Muscle layer of colon (tissue), 2 donors: Measurements from ENCODE around the gene FAM222A.

Experiments used
- H3K27ac ChIP-seq: one replicate; pipeline ENCODE4 v1.7.0; 2013; ENCODE audit warnings: low read depth, mild to moderate bottlenecking, low read length, moderate library complexity
- H3K27me3 ChIP-seq, 2 donors: one replicate each; pipeline ENCODE4 v1.7.0; 2013; ENCODE audit warnings: low read length in 2 of 2, mild to moderate bottlenecking in 2 of 2; ENCODE audit not compliant: insufficient read depth in 2 of 2, control insufficient read depth in 1 of 2
- H3K36me3 ChIP-seq: one replicate; pipeline ENCODE4 v1.7.0; 2013; ENCODE audit warnings: mild to moderate bottlenecking, low read length; ENCODE audit not compliant: insufficient read depth
- H3K4me1 ChIP-seq: one replicate; pipeline ENCODE4 v1.7.0; 2013; ENCODE audit warnings: mild to moderate bottlenecking, low read length; ENCODE audit not compliant: insufficient read depth
- H3K4me3 ChIP-seq, 2 donors: one replicate each; pipeline ENCODE4 v1.7.0; 2013; ENCODE audit warnings: low read length in 2 of 2, low read depth in 1 of 2, mild to moderate bottlenecking in 1 of 2, moderate library complexity in 1 of 2
- H3K9ac ChIP-seq: one replicate; pipeline ENCODE4 v1.7.0; 2013; ENCODE audit warnings: low read length
- H3K9me3 ChIP-seq: one replicate; pipeline ENCODE4 v1.7.0; 2013; ENCODE audit warnings: mild to moderate bottlenecking, low read length
- donor health status: abdominal sarcoma.
- donor health status: Adenocarcinoma of cecum.

FAM222A gene

DNA sequence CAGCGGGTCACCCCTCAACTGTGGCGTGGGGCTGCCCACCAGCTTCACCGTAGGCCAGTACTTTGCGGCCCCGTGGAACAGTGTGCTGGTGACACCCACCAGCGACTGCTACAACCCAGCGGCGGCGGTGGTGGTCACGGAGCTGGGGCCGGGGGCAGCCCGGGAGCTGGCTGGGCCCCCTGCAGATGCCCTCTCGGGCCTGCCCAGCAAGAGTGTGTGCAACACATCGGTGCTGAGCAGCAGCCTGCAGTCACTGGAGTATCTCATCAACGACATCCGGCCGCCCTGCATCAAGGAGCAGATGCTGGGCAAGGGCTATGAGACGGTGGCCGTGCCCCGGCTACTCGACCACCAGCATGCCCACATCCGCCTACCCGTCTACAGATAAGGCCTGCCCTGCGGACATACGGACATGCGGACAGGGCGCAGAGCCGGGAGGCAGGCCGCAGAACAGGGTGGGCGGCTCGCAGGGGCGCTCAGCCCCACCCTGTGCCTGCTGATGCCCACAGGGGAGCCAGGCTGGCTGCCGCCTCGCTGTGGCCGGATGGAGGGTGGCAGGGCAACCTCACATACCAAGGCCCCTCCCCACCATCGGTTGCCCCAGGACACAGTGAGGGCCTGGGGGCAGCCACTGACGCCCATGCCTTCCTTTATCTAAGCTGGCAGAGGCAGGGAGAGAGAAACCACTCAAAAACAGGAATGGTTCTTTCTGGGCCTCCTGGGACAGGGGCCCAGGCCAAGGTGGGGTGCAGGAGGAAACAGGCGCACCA lies 55.5 kb downstream of the FAM222A start:
- Histone ChIP-seq H3K4me3 (no peak overlapping the region), H3K27ac (no peak overlapping the region), H3K4me1 (peaks cover 17% of the 10 kb centered on the region), H3K36me3 (no peaks in the 10 kb centered on the region), H3K27me3 (no peaks in the 10 kb centered on the region), H3K9me3 (no peaks in the 10 kb centered on the region), H3K9ac (no peak overlapping the region)

DNA sequence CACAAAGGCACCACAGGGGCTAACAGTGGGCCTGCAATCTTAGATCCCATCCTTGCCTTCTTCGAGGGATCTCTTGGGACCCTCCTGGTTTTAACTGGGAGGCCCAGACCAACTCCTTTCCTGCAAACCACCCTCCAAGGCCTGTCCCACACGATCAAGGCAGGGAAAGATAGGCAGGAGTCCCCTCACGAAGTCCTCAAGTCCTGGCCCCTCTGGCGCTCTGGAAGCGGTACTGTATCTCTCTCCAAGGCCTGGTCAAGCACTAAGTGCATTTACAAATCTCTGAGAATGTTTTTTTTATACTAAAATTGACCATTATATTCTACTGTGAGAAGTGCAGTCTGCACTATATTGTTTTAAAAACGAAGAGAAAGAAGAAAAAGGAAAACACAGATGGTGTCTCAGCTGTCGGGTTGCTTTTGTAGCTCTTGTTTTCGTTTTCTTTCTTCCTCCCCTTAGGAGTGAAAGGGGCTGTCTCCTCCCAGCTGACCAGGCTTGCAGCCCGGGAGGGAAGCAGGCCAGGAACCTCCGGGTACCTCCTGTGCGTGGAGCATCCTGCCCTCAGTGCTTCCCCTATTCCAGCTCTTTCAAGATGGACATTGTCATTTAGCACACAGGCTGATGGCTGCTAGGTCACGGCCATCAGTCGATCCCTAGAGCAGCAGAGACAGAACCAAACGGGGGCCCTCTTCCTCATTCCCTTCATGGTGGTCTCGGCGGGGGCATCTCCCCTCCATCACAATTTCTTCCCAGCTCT lies 56.7 kb downstream of the FAM222A start:
- no peak overlapping the region for H3K4me3 ChIP-seq
- no peak overlapping the region for H3K9ac ChIP-seq
- H3K36me3 ChIP-seq, result no peaks in the 10 kb centered on the region
- H3K27ac ChIP-seq, result peak overlapping the region; percentile 28
- no peaks in the 10 kb centered on the region for H3K9me3 ChIP-seq
- H3K4me1 ChIP-seq, result peaks cover 17% of the 10 kb centered on the region
- no peaks in the 10 kb centered on the region for H3K27me3 ChIP-seq

DNA sequence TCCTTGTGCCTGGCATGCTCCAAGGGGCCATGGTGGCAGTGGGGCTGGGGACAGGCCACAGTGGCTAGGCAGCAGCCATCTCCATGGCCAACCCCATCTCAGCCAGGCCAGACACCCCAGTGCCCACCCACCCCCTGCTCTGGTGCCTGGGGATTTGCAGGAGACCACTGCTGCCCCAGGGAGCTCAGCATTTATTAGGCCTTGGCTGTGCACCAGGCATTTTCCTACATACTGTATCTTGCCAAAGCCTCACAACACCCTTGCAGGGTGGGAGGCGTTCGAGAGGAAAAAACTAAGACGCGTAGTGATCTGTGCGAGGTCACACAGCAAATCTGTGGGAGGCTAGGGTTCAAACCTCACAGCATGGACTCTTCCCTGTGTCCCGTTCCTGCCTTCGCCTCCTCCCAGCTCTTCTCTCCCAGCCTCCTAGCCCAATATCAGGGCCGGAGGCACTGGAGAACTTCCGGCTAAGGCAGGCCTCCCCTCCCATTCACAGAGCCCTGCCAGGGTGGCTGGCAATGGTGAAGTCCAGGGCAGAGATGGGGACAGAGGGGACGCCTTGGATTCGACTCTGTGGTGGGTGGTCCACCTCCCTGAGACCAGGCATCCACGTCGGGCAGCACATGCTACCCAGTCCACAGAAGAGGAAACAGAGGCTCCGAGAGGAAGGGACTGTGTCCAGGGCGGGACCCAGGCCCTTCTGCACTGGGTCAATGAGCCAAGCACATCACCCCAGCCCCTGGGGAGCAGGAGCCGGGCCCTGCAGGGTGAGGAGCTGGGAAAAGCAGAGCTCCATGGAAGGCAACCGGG lies 57.4 kb downstream of the FAM222A start:
- no peaks in the 10 kb centered on the region for H3K36me3 ChIP-seq
- no peaks in the 10 kb centered on the region for H3K9me3 ChIP-seq
- H3K9ac ChIP-seq, result no peak overlapping the region
- no peak overlapping the region for H3K27ac ChIP-seq
- no peak overlapping the region for H3K4me3 ChIP-seq
- peaks cover 17% of the 10 kb centered on the region for H3K4me1 ChIP-seq
- H3K27me3 ChIP-seq, result no peaks in the 10 kb centered on the region

DNA sequence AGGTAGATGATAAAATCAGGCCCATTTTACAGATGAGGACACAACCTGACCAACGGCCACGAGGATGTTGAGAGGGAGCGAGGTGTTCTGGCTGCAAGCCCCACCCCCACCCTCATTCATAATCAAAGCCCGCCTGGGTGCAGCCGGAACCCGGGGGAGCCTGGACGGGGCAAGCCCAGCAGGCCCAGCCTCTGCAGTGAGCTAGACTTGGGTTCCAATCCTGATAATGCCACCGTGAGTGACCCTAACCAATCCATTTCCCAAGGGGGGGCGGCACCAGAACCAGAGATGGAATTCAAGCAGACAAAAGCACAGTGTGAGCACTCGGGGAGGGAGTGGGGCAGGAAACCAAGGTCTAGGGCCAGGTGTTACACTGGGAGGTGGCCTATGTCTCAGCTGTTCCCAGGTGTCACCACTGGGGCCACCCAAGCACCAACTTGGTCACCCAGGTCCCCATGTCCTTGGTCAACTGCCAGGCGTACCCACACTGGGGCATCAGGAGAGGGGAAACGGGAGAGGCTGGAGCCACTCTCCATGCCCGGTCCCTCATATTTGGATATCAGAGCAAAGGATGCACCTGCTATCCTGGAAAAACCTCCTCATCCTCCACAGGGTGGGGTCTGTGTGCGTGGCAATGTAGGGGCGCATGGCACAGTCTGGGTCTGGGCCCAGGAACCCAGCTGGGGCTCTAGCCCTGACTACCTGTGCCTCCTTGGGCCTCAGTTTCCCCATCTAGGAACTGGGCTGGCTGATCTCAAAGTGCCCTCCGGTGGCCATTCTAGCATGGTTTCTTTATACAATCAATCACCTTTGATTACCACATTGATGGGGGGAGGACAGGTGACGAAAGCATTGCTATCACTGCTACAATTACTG lies 58.4 kb downstream of the FAM222A start:
- Histone ChIP-seq H3K4me3 (no peak overlapping the region), H3K9me3 (no peaks in the 10 kb centered on the region), H3K27ac (no peak overlapping the region), H3K9ac (no peak overlapping the region), H3K4me1 (peaks cover 17% of the 10 kb centered on the region), H3K27me3 (no peaks in the 10 kb centered on the region), H3K36me3 (no peaks in the 10 kb centered on the region)

DNA sequence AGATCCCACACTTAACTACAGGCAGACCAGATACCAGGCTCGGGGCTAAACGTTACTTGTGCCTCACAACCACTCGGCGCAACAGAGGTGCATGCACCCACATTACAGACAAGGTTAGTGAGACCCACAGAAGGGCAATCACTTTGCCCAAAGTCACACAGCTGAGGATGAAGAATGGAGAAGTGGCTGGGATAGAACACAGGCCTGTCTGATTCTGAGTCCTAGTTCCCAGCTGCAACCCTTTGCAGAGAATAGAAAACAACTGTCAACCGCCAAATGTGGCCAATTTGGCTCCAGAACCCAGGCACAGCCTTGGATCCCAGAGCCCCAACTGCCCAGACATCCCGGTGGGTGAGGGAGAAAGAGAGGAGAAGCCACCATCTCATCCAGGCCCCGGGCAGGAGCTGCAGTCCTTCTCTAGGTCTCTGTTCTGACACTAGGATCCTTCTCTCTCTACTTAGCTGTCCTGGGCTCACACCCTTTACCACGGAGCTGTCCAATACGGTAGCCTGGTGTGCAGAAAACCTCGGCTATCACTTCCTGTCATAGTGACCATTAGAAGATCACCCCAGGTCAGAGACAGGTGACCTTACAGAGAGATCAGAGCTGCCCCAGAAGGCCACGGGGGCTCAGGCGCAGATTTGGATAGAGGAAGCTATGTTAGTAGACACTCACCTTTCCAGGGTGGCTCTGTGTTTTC lies 59.1 kb downstream of the FAM222A start:
- Histone ChIP-seq H3K9me3 (no peaks in the 10 kb centered on the region), H3K4me1 (peaks cover 17% of the 10 kb centered on the region), H3K36me3 (no peaks in the 10 kb centered on the region), H3K27ac (no peak overlapping the region), H3K4me3 (peak overlapping the region in 1 of 2 donors; percentile 4), H3K9ac (no peak overlapping the region), H3K27me3 (no peaks in the 10 kb centered on the region)

DNA sequence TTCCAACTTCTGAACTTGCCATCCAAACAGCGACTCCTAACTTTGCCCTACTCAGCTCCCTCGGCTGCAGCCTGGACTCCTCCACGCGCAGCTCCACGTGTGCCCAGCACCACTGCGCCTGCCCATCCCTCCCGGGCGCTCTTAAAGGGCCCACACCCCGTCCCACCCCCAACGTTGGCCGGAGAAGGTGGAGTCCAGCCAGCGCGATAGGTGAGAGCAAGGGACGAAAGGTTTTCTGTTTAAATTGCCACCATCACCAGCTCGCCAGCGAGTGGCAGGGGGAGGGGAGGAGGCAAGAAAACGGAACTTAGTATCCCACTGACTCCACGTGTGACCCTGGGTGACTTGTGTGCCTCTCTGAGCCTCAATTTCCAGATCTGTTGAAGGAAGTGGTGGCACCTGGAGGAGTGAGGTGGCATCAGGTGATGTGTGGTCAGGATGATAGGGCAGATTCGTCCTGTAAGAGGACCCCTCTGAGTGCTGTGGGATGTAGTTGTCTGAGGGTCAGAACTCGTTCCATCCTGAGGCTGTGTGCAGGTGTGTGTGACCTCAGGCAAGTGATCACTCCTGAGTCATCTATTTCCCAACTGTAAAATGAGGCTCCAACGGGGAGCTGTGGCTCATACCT lies 59.9 kb downstream of the FAM222A start:
- Histone ChIP-seq H3K9ac (no peak overlapping the region), H3K4me3 (peak overlapping the region in 1 of 2 donors; percentile 4), H3K27ac (no peak overlapping the region), H3K9me3 (no peaks in the 10 kb centered on the region), H3K36me3 (no peaks in the 10 kb centered on the region), H3K27me3 (no peaks in the 10 kb centered on the region), H3K4me1 (peaks cover 17% of the 10 kb centered on the region)

DNA sequence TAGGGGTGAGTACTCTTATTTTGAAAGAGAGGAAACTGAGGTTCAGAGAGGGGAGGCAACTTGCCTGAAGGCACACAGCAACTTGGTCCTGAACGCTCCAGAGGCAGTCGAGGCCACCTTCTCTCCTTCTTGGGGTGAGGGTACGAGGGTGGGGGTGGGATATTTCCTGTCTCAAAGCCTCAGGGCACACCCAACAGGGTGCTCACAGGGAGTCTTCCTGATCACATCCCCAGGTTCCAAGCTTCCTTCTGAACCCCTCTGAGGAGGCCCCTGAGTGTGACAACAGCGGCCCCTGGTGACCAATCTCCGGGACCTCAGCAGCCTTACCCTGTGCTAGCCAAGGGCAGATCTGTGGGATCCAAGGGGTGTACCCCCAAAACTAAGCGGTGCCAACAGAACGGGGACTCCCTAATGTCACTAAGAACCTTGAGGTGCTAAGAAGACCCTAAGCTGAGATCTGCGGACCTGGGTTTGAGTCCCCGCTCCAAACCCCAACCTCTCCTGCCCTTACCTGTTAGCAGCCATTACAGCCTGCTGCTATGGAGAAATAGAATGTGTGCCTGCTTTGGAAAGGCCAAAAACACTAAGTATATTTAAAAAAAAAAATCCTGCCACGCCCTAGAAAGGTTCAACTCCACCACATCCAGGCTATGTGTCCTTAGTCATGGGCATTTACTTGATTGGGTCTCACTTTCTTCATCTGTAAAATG lies 61.7 kb downstream of the FAM222A start:
- Histone ChIP-seq H3K27ac (no peak overlapping the region), H3K4me1 (peaks cover 17% of the 10 kb centered on the region), H3K9ac (no peak overlapping the region), H3K27me3 (no peaks in the 10 kb centered on the region), H3K9me3 (no peaks in the 10 kb centered on the region), H3K36me3 (no peaks in the 10 kb centered on the region), H3K4me3 (no peak overlapping the region)

DNA sequence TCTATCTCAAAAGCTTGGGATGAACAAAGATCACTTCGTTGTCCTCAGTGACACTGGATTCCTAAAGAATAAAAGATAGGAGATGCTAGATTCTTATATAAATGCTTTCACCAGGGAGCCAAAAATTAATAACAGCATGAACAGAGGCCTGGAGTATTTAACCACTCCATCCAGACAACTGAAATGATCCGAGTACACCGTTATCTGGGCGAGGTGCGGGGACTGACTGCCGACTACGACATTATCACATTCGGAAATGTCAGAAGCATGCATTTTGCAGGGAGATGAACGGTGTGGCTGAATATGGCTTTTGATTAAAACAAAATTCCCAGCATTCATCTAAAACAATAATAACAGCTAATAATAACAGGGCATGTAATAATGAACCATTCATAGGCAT lies 63.0 kb downstream of the FAM222A start:
- no peaks in the 10 kb centered on the region for H3K27me3 ChIP-seq
- H3K36me3 ChIP-seq, result no peaks in the 10 kb centered on the region
- no peak overlapping the region for H3K27ac ChIP-seq
- no peak overlapping the region for H3K9ac ChIP-seq
- H3K4me1 ChIP-seq, result peaks cover 17% of the 10 kb centered on the region
- no peaks in the 10 kb centered on the region for H3K9me3 ChIP-seq
- H3K4me3 ChIP-seq, result no peak overlapping the region

DNA sequence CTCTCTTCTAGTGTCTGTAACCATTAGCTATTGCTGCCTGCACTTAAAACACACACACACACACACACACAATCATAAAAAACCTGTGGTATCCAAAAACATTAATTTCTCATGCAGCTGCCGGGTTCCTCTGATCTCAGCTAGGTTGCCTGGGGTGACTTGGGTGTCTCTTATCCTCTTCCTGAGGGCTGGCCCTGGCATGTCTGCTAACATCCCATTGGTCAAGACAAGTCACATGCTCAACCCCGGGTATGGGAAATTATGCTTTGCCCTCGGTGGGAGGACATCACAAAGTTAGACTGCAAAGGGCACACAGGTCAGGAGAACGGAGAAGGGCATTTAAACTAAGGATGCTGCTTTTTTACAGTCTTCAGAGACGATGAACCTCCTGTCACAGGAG lies 63.9 kb downstream of the FAM222A start:
- no peak overlapping the region for H3K27ac ChIP-seq
- no peaks in the 10 kb centered on the region for H3K9me3 ChIP-seq
- no peaks in the 10 kb centered on the region for H3K27me3 ChIP-seq
- H3K9ac ChIP-seq, result no peak overlapping the region
- H3K36me3 ChIP-seq, result no peaks in the 10 kb centered on the region
- peaks cover 13% of the 10 kb centered on the region for H3K4me1 ChIP-seq
- H3K4me3 ChIP-seq, result no peak overlapping the region

DNA sequence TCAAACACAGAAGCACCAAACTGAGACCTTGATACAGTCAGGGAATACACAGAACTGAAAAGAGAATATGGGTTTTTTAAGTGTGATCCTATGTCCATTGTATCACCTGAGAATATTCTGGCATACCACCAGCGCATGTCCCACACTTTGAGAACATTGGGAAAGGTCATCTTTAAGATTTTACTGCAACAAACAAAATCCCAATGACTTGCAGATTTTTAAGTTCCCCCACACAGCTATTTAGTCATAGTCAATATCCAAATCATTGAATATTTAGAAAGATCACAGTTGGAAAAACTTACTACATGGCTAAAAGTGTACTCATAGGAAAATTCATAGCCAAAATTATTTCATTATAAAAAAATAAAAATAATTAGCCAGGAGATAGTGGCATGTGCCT lies 65.1 kb downstream of the FAM222A start:
- Histone ChIP-seq H3K27me3 (no peaks in the 10 kb centered on the region), H3K27ac (no peak overlapping the region), H3K9me3 (no peaks in the 10 kb centered on the region), H3K4me3 (no peak overlapping the region), H3K36me3 (no peaks in the 10 kb centered on the region), H3K9ac (no peak overlapping the region), H3K4me1 (peaks cover 1% of the 10 kb centered on the region)
